Left colon (tissue), 2 donors: ENCODE results near the gene CHST13. TPM values are rescaled to one million over a fixed set of nuclear protein-coding genes. Genes with fewer than 3 reads are reported as not detected.

Experiments used
- ATAC-seq: fragments of 200-7000 bp; cut with Tn5 transposase; one replicate; pipeline ENCODE4 v1.9.1; 2020; ENCODE audit warnings: mild to moderate bottlenecking, moderate library complexity
- DNase-seq, 2 donors: peaks; one replicate each; pipeline ENCODE4 v3.0.0-alpha.2; 2020
- intact Hi-C, 2 donors: fragments of 100-400 bp; cut with DNase I in 1 of 2; cut with micrococcal nuclease in 1 of 2; formaldehyde crosslinking; loops; one replicate each; pipeline versions ENCODE4 v1.11.2 to v1.14.0; 2022; cut with DNase I, micrococcal nuclease
- total RNA-seq, 2 donors: library from RNA; stranded (reverse); fragmentation: NEBNext Ultra II Directional; extraction: Animal tissue kit (Norgen Biotek cat#: 25700); gene quantifications; one replicate each; pipeline ENCODE4 v1.2.1, GENCODE V29; 2021
- donor health status: DM: no; HTN: no; CAD: no.
- donor health status: DM: yes; HTN: yes; CAD: no.

The CHST13 gene
- total RNA-seq, 2 donors from 2014 or later = 1.8 to 4.3 TPM

DNA sequence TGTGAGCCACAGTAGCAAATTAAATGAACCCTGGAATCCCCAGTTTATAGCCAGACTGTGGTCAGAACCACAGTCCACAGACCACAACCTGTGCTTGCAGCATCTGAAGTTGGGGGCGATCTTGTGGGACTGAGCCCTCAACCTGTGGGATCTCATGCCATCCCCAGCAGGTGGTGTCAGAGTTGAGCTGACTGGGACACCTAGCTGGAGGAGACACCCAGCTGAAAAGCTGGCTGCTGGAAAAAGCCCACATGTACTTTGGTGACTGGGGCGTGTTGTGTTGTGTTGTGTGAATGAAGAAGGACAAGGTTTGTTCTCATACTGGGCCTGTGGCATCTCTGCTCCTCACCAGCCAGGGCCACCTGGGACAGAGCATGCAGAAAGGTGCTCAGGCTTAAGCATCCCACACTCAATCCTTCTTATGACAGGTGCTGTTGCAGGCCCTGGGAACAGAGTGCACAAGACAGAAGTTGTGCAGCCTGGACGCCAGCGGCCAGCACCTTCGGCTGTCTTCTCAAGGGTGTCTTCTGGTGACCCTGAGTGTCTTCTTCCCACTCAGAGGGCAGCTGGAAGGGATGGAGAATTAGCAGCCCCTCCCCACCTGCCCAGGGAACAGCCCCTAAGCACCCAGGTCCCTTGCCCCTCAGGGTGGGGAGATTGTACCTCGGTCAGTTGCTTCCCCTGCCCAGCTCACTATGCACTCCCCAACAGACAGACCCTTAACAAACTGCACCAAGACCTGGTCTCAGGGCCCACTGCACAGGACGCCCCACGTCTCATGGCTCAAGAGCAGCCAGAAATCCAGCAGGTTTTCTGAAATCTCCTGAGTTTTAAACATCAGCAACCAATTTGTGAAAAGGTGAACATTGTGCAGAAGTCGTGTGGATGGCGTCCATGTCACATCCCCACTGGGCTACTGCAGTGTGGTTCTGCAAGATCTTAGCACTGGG, 4.2 kb upstream of the CHST13 start:
- intact Hi-C loops = loop anchor here in 1 of 2 donors (10.0 kb wide), 1 partner anchor 1025 kb away; no protein-coding TSS in a partner anchor
- ATAC-seq = no peak
- DNase-seq = no peak

DNA sequence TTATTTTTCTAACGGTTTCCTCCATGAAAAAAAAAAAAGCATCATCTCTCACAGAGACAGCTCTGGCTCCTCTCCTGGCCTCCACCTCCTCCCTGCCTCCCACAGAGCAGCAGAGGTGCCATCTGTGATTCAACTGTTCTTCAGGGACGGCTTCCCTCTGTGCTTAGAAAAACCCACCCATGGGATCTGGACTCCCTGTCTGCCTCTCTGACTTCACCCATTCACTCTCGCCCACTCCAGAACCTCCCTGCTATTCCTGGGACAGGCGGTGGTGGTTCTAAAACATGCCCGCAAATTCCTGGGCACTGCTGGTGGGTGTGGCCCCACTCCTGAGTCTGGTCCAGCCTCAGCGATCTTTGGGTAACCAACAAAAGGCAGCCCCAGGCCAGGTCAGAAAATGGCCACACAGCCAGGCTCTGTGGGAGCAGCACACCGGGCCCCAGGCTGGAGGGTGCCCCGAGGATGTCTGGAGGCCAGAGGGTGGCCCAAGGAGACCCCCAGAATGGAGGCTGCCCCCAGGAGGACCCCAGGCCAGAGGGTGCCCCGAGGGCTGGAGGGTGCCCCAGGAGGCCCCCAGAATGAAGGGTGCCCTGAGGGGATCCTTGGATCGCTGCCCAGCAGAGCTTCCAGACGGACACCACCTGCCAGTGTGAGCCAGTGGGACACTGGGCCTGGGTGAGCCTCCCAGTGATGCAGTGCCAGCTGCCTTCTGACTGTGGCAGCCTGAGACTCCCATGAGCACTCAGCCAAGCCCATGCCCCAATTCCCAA, 2.6 kb upstream of the CHST13 start:
- DNase-seq = no peak
- intact Hi-C loops = loop anchor here in 1 of 2 donors (10.0 kb wide), 1 partner anchor 1023 kb away; no protein-coding TSS in a partner anchor
- no peak for ATAC-seq

DNA sequence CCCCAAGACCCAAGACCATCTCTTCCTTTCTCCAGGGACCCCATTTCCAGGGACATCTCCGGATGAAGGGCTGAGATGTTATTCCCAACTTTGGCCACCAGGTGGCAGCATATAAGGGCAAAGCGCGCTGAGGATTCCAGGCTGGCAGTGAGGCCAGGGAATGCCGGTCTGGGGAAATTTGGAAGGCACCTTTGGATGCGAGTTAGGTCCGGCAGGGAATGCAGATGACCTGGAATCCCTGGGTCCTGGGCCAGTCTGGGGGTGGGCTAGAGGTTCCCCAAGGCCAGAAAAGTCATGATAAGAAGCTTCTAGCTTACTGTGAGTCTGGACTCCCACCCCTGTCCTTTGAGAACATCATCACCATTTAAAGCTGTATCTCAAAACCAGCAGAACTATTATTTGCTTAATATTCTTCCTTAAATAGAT, 1.6 kb upstream of the CHST13 start:
- intact Hi-C loops = loop anchor here in 1 of 2 donors (10.0 kb wide), 1 partner anchor 1022 kb away; no protein-coding TSS in a partner anchor
- DNase-seq = peak in 1 of 2 donors; percentile 60
- ATAC-seq = no peak

DNA sequence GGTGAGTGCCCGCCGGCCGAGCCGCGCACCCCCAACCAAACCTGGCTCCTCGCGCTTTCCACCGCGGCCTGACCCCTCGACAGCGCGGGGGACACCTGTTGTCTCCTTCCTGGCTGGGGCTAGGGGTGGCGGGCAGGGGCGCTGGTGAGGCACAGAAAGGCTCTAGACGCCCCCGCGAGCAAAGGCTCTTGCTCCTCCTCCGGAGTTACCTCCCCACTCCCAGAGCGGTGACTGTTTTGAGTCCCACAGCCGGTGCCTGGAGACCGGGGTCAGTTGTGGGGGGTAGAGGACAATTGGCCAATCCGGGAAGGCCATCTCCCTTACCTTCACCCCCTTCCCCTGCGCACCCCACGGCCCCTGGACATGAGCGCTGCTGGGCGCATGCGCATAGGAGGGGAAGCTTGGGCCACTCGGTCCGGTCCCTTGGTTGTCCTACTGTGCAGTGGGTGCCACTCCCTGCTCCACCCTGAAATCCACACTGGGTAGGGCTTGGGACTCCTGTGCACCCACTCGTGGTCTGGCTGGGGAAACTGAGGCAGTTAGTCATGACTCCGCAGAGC, 554 bp downstream of the CHST13 start:
- intact Hi-C loops = loop anchor here in 1 of 2 donors (10.0 kb wide), 1 partner anchor 1020 kb away; no protein-coding TSS in a partner anchor
- peak; percentile 25 for ATAC-seq
- DNase-seq = peak in 1 of 2 donors; percentile 39

DNA sequence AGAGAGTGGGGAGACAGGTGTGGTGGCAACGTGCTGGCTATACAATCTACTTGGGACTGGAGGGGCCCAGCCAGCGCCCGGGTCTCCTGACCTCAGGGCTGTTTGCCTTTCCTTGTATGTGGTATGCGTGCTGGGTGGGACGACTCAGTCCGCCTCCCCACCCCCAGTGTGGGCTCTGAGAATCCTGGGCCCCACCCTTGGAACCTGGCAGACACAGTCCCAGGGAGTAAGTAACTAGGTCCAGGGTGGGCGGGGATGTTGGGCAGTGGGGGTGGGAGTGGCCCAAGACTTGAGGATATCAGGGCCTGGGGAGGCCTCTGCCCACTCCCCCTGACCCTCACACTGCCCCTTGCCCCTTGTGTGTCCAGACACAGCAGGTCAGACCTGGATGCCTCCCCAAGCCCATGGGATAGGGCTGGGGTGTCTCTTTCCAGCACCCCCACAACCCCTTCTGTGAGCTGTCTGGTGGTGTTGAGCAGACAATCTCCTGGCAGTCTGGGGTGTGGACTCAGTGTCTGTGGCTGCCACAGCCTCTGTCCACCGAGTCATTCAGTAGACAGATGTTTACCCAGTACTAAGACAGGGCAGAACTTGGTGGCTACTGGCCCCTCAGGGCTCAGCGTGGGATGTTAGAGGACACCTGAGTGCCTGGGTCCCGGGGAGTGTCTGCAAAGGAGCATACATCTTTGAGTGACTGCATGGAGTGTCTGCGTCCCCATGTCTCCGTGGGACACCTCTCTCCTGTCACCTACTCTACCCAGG, 1.3 kb downstream of the CHST13 start:
- peak in 1 of 2 donors; percentile 26 for DNase-seq
- ATAC-seq = no peak
- intact Hi-C loops = loop anchor here in 1 of 2 donors (10.0 kb wide), 1 partner anchor 1020 kb away; no protein-coding TSS in a partner anchor

DNA sequence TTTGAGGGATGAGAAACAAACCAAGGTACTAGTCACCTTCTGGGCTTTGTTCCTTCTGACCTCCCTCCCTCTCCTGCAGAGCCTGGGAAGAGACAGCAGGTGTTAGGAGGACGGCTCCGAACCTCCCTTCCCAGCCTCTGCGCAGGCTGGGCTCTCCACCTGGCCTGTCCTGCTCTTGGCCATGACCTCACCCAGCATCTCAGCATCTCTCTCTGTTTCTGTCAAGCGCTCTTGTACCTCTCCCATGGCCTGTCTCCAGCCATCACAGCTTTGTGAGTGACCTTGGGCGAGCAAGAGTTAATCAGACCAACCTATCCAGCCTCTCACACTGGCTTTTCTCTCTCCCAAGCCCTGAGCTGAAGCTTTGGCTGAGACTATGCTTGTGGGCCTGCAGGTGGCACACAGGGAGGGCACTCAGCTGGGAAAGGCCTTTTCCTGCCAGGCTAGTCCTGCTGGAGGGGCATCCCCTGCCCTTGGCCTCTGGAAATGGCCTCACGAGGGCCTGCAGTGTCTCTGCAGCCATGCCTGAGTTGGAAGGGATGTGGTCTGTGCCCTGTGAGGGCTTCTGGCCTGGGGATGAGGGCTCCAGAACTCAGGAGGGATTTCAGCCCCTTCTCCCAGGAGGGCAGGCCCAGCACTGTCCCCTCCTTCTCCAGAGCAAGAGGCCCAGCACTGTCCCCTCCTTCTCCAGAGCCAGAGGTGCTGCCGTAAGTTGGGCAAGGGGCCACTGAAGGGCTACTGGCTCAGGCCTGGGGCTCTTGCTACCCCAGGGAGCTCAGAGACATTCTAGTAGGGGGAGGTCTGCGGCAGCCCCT, 2.1 kb downstream of the CHST13 start:
- DNase-seq (no peak), ATAC-seq (no peak)
- intact Hi-C loops = loop anchor here in 1 of 2 donors (10.0 kb wide), 1 partner anchor 1019 kb away; no protein-coding TSS in a partner anchor

DNA sequence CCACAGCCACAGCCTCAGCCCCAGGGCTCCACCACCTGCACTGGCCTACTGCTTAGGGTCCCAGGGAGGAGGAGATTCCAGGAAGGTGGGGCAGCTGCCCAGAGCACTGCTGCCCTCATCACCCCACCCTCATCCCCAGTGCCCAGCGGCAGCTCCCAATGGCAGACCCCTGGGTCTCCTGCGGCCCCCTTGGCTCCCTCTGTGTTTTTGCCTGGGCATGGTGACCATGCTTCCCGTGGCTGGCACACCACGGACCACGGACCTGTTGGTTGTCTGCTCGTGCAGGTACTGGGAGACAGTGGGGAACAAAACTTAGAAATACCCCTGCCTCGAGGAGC, 2.7 kb downstream of the CHST13 start:
- DNase-seq (no peak), ATAC-seq (no peak)
- intact Hi-C loops = loop anchor here in 1 of 2 donors (10.0 kb wide), 1 partner anchor 1018 kb away; no protein-coding TSS in a partner anchor

DNA sequence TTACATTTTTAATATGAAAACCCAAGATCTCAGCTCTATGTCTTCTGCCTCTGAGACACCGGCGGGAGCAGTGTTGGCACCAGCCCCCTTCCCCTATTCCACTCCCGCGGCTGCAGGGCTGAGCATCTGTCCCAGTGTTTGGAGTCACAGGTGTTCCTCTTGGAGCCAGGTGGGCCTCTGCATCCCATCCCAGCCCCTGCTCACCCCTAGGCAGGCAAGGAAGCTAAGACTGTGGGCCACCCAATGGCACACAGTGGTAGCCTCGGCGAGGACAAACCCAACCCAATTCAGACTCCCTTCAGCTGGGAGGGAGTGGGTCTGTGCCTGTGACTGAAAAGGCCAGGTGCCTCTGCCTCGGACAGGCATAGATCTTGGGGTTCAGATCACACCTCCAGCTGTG, 3.1 kb downstream of the CHST13 start:
- intact Hi-C loops = loop anchor here in 1 of 2 donors (10.0 kb wide), 1 partner anchor 1018 kb away; no protein-coding TSS in a partner anchor
- DNase-seq (no peak), ATAC-seq (no peak)

DNA sequence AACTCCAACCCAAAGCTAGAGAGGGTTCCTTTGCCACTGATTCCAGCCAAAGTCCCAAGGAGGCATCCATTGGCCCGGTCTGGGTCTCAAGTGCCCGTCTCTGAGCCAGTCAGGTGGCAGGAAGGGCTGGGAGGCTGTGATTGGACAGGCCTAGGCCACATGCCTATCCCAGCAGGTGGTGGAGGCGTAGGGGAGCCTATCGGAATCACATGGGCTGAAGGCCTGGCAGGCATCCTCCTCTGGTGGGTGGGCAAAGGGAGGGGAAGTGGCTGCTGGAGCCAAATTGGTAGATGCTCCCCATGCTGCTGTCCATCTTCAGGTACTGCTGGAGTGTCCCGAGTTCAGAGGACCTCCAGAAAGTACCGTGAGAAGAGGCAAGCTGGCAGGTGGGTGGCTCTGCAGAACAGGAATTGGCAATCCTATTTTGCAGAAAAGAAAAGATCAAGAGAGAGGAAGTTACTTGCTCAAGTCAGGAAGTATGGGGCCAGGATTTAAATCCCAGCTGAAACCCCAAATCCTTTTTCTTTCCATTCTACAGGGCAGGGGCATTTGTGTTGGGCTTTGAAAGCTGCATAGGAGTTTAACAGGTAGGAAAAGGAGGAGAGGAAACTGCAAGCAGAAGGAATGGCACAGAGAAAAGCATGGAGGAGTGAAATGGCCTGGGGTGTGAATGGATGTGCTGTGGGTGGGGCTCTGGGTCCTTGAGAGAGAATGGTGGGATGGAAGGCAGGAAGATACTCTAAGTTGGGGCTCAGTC, 3.7 kb downstream of the CHST13 start:
- ATAC-seq = no peak
- no peak for DNase-seq
- intact Hi-C loops = loop anchor here in 1 of 2 donors (10.0 kb wide), 1 partner anchor 1017 kb away; no protein-coding TSS in a partner anchor

DNA sequence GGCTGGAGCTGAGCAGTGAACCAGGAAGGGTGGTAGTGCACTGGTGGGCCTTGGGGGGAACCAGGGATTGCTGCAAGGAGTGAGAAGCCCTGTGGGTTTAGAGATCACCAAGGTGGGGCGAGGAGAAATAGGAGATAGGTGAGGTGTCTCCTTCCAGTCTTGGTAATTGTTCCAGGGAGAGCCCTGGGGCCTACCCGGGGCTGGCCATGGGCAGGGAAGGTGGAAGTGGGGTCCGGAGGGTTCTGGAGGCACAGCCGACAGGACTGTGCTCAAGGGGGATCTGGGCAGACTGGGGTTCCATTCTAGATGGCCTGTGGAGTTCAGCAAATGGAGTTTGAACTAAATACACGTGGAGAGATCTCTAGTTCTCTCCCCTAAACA, 4.5 kb downstream of the CHST13 start:
- DNase-seq = no peak
- intact Hi-C loops = loop anchor here in 1 of 2 donors (10.0 kb wide), 1 partner anchor 1016 kb away; no protein-coding TSS in a partner anchor
- no peak for ATAC-seq

DNA sequence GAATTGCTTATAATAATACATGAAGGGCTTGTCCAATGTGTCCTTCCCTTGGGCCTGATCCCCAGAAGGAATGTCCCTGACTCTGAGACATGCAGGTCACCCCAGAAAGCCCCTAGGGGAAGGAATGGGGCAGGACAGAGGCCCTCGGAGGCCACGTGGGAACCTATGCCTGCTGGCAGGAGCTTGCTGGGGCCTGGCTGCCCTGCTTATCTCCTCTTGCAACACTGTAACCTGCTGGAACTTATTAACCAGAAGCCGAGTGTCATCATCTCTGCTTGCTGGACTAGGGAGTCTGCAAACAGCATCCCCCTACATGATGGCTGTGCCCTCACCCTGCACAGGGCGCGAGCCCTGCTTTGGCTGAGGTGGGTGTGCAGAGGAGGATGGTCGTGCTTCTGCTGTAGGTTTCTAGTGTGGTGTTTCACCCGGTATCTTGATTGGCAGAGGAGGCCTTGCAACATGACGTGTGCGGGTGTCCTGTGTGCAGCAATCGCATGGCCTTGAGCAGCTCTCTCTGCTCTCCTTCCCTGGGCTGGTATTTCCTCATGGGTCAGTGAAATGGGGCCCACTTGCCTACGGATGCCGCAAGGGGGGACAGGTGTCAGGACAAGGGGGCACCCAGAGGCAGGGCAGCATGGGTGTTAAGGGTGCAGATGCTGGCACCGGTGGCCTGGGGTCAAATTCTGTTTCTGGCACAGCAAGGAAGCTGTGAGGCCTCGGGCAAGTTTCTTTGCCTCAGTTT, 5.0 kb downstream of the CHST13 start:
- intact Hi-C loops = loop anchor here in 1 of 2 donors (10.0 kb wide), 1 partner anchor 1016 kb away; no protein-coding TSS in a partner anchor
- ATAC-seq (no peak), DNase-seq (no peak)

DNA sequence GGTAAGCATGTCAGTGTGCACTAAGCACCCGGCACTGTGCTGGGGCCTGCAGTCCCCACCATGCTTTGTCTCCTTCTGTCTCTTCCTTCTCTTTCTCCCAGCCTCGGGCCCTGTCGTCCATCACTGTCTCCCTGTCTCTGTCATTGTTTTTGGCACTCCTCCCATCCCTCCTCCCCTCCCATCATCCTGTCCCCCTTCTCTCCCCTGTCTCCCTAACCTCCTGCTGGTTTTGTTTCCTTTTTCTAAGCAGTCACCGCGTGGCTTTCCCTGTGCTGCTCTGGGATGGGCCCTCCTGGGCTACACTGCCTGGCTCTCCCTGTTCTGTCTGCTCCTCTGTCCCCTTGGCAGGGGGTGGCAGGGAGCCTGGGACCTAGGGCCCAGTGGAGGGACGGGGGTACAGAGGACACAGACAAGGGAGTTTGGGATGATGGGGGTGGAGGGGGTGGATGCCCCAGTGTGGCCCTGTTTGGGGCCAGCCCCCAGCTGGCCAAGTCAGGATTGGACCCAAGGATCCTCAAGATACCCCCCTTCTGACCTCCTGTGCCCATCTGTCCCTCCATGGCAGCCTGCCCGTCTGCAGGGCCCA, 5.7 kb downstream of the CHST13 start:
- ATAC-seq (no peak), DNase-seq (no peak)
- intact Hi-C loops = loop anchor here in 1 of 2 donors (10.0 kb wide), 1 partner anchor 1015 kb away; no protein-coding TSS in a partner anchor

DNA sequence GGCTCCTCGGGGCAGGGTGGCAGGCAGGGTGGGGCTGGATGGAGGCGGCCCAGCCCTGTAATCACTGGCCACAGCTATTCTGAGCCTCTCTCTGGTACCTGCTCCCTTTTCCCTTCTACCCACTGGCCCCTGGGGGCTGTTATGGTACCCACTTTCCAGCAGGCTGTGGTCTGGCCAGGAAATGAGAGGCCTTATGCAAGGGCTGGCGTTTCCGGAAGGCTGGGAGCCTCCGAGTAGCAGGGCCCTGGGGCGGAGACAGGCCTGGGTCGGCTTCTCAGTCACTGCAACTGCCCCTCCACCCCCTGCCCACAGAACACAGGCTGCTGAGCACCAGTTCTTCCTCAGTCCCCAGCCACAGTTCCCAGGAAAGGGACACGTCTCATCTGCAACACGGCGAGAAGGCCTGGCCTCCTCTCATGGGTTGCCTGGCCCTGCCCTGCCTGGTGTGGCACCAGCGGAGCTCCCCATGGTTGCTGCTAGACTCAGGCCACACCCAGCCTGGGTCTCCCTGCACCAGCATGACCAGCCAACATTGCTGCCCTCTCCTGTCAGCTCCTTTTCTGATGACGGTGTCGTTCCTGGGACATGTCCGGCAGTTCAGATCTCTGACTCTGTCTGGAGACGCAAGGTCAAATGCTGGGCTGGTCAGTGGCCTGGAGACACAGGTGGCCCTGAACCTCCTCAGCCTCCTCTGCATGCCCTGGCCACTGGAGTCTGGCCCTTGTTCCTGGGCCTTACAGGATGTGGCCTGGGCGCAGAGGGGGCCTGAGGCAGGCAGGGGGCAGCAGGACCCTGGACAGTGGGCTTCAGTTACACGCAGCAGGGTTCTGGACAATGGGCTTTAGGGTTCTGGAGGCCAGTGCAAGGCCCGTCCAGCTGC, 6.5 kb downstream of the CHST13 start:
- intact Hi-C loops = no loop called here
- DNase-seq (peak in 1 of 2 donors; percentile 32), ATAC-seq (peak; percentile 41)

DNA sequence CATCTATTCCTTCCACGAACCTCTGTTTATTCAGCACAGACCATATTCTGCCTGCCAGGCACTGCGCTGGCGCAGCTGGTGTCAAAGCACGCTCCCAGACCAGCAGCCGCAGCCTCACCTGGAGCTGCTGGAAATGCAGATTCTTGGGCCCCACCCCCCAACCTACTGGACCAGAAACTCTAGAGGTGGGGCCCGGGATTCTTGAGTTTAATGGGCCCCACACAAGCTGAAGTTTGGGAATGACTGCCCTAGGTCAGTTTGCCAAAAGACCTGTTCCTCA, 7.0 kb downstream of the CHST13 start:
- DNase-seq (no peak), ATAC-seq (no peak)
- intact Hi-C loops = no loop called here

DNA sequence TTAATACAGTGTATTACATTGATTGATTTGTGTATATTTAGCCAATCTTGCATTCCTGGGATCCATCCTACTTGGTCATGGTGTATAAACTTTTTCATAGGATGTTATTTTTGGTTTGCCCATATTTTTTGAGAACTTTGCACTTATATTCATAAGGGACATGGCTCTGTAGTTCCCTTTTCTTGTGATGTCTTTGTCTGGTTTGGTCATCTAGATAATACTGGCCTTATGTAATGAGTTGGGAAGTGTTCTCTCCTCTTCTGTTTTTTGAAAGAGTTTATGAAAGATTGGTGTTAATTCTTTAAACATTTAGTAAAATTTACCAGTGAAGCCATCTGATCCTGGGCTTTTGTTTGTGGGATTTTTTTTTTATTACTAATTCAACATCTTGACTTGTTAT, 9.6 kb downstream of the CHST13 start:
- ATAC-seq (no peak), DNase-seq (no peak)
- intact Hi-C loops = no loop called here
